Right cardiac atrium (tissue), 5 donors: ENCODE results near the gene C1orf159. TPM values are rescaled to one million over a fixed set of nuclear protein-coding genes. Genes with fewer than 3 reads are reported as not detected.

Source experiments
- ATAC-seq, 2 donors: fragments of 200-7000 bp; cut with Tn5 transposase; one replicate each; pipeline versions ENCODE4 v1.8.0 to v1.9.1; 2020; ENCODE audit warnings: moderate library complexity in 2 of 2, mild to moderate bottlenecking in 1 of 2
- DNase-seq, 3 donors: peaks; one replicate each; pipeline ENCODE4 v3.0.0-alpha.2; 2020
- H3K27ac ChIP-seq: one replicate; pipeline ENCODE4 v1.5.1; 2013; ENCODE audit warnings: mild to moderate bottlenecking, low read length, control low read depth, moderate library complexity
- H3K27me3 ChIP-seq: one replicate; pipeline ENCODE4 v1.6.1; 2013; ENCODE audit not compliant: control insufficient read depth, insufficient read depth
- H3K4me1 ChIP-seq: one replicate; pipeline ENCODE4 v1.6.1; 2013; ENCODE audit warnings: low read length; ENCODE audit not compliant: control insufficient read depth, insufficient read depth
- H3K4me3 ChIP-seq: one replicate; pipeline ENCODE4 v1.5.1; 2013; ENCODE audit warnings: low read length, control low read depth
- H3K9me3 ChIP-seq: one replicate; pipeline ENCODE4 v1.6.1; 2013; ENCODE audit warnings: low read length; ENCODE audit not compliant: control insufficient read depth
- WGBS: extraction: QIAGEN DNeasy Blood & Tissue Kit; methylation state at CpG from one replicate; pipeline ENCODE4 v1.1.7; 2013; 5-methylcytosine and 5-hydroxymethylcytosine counted together
- intact Hi-C, 4 donors: fragments of 100-400 bp; cut with DNase I; formaldehyde crosslinking; loops; one replicate each; pipeline versions ENCODE4 v1.11.0 to v1.14.0; 2022 to 2023
- polyA plus RNA-seq: library from polyadenylated mRNA; stranded (reverse); fragments of 200-250 nt; gene quantifications from one replicate; pipeline ENCODE4 v1.2.3, GENCODE V29; 2013
- total RNA-seq, 4 donors: library from RNA; stranded (reverse); fragmentation: NEBNext Ultra II Directional; extraction: Animal tissue kit (Norgen Biotek cat#: 25700); gene quantifications; one replicate each; pipeline ENCODE4 v1.2.1, GENCODE V29; 2021
- donor health status: healthy with polysubstance abuse.
- donor health status: DM: no; HTN: yes; CAD: no.
- donor health status: DM: no; HTN: no; CAD: no.
- donor health status: DM: no; HTN: yes; CAD: no; lungs with severe emphysema.
- donor health status: DM: yes; HTN: yes; CAD: no.

C1orf159 gene
- total and polyA plus RNA-seq, 5 donors = 4.9 to 6.8 (median 5.5) TPM

DNA sequence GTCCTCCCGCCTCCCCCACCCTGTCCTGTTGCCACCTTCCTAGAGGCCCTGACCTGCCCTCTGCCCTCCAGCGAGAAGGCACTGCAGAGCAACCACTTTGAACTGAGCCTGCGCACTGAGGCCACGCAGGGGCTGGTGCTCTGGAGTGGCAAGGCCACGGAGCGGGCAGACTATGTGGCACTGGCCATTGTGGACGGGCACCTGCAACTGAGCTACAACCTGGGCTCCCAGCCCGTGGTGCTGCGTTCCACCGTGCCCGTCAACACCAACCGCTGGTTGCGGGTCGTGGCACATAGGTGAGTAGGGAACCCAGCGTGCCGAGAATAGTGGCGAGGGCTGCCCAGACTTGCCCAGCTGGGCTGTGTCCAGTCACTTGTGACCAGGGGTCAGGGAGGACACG lies 62.2 kb downstream of the C1orf159 start:
- intact Hi-C loops = no loop called here
- DNase-seq (peak in 1 of 3 donors; percentile 39), ATAC-seq (no peak)
- 96% methylated on average over 18 of the region's 18 CpGs for WGBS
- Histone ChIP-seq H3K4me3 (no peak overlapping the region), H3K4me1 (no peaks in the 10 kb centered on the region), H3K9me3 (no peaks in the 10 kb centered on the region), H3K27ac (no peak overlapping the region), H3K27me3 (no peaks in the 10 kb centered on the region)

DNA sequence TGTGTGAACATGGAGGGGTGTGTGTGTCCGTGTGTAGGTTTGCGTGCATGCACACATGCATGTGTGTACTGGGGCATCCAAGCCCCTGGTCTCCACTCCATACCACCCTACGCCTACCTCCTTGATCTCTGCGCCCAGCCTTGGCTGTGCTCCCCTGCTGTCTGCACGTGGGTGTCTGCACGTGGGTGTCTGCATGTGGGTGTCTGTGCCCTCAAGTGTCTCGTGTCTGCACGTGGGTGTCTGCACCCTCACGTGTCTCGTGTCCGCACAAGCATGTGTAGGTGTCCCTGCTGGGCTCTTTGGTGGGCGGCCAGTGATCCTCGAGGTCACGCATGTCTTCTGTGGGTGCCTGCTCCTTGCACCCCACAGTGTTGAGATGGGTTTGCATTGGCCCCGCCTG lies 62.9 kb downstream of the C1orf159 start:
- no peaks in the 10 kb centered on the region for H3K4me1 ChIP-seq
- ATAC-seq = no peak
- no peak overlapping the region for H3K27ac ChIP-seq
- no peaks in the 10 kb centered on the region for H3K9me3 ChIP-seq
- peak in 1 of 3 donors; percentile 16 for DNase-seq
- no peak overlapping the region for H3K4me3 ChIP-seq
- WGBS = 92% methylated on average over 15 of the region's 15 CpGs
- H3K27me3 ChIP-seq = no peaks in the 10 kb centered on the region
- intact Hi-C loops = no loop called here

DNA sequence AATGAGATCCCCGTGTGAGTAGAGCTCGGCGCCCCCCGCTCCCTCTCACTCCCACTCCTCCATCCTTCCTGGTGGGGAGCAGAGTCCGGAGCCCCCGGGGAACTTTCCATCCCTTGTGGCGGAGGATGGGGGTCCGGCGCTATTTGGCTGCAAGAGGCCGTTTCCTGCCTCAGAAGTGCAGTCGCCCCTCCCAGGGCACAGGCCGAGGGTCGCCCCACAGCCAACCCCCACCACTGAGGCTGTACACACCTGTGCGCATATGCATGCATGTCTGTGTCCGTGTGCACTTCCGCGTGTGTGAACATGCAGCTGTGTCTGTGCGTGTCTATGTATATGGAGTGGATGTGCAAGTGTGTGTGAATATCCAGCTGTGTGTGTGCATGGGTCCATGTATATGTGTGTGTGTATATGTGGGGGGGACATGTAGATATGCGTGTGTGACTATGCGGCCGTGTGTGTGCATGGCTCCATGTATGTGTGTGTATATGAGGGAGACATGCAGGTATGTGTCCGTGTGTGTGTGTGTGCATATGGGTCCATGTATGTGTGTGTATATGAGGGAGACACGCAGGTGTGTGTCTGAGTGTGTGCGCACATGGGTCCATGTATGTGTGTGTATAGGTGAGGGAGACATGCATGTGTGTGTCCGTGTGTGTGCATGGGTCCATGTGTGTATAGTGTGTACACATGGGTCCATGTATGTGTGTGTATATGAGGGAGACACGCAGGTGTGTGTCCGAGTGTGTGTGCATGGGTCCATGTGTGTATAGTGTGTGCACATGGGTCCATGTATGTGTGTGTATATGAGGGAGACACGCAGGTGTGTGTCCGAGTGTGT lies 63.7 kb downstream of the C1orf159 start:
- no peak for DNase-seq
- Histone ChIP-seq H3K9me3 (no peaks in the 10 kb centered on the region), H3K4me3 (no peak overlapping the region), H3K27me3 (no peaks in the 10 kb centered on the region), H3K27ac (no peak overlapping the region), H3K4me1 (no peaks in the 10 kb centered on the region)
- intact Hi-C loops = no loop called here
- WGBS = 94% methylated on average over 29 of the region's 29 CpGs
- no peak for ATAC-seq

DNA sequence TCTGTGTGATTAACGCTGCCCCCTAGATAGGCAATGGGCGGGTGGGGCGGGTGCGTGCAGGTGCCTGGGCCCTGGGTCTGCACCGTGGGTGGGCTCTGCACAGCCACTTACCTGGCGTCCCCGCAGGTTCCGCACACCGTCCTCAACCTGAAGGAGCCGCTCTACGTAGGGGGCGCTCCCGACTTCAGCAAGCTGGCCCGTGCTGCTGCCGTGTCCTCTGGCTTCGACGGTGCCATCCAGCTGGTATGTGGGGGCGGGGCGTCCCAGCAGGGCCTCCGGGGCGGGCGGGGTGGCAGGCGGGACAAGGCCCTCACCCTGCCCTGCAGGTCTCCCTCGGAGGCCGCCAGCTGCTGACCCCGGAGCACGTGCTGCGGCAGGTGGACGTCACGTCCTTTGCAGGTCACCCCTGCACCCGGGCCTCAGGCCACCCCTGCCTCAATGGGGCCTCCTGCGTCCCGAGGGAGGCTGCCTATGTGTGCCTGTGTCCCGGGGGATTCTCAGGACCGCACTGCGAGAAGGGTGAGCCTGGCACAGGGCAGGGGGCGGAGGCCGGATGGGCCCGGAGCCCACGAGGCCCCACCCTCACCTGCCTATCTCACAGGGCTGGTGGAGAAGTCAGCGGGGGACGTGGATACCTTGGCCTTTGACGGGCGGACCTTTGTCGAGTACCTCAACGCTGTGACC lies 64.6 kb downstream of the C1orf159 start:
- H3K27me3 ChIP-seq = no peaks in the 10 kb centered on the region
- no peak for ATAC-seq
- no peaks in the 10 kb centered on the region for H3K4me1 ChIP-seq
- intact Hi-C loops = no loop called here
- WGBS = 90% methylated on average over 46 of the region's 46 CpGs
- H3K27ac ChIP-seq = no peak overlapping the region
- H3K4me3 ChIP-seq = no peak overlapping the region
- no peak for DNase-seq
- no peaks in the 10 kb centered on the region for H3K9me3 ChIP-seq

DNA sequence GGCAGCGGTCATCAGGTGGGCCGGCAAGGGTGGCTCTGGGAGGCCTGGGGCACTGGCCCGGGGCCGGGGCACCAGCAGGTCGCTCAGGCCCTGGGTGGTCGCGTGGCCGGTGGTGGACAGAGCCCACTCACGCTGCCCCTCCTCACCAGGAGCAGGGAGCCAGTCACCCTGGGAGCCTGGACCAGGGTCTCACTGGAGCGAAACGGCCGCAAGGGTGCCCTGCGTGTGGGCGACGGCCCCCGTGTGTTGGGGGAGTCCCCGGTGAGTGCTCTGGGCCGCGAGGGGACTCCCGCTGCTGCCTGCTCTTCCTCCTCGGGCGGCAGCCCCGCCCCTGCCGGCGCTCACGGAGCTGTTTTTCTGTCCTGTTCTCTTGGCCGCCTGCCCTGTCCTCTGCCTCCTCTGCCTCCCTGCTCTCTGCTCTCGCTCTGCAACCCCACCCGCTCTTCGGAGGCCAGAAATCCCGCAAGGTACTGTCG lies 65.3 kb downstream of the C1orf159 start:
- 65% methylated on average over 32 of the region's 32 CpGs for WGBS
- peak; percentile 10 to 12 for ATAC-seq

DNA sequence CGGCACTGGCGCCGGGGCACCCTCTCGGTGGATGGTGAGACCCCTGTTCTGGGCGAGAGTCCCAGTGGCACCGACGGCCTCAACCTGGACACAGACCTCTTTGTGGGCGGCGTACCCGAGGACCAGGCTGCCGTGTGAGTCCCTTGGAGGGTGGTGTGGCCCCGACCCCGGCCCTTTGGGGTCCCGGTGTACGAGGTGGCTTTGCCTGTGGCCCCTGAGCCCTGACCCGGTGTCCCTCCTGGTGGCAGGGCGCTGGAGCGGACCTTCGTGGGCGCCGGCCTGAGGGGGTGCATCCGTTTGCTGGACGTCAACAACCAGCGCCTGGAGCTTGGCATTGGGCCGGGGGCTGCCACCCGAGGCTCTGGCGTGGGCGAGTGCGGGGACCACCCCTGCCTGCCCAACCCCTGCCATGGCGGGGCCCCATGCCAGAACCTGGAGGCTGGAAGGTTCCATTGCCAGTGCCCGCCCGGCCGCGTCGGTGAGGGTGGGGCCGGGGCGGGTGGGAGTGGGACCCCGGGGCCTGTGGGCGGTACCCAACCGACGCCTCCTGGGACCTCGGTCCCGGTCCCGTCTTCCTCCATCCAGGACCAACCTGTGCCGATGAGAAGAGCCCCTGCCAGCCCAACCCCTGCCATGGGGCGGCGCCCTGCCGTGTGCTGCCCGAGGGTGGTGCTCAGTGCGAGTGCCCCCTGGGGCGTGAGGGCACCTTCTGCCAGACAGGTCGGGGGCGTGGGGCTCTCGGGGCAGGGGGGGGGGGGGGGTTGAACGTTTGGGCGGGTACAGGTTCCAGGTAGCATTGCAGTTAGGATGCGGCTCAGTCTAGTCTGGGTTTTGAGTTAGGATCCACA lies 66.3 kb downstream of the C1orf159 start:
- no peaks in the 10 kb centered on the region for H3K9me3 ChIP-seq
- H3K4me3 ChIP-seq = no peak overlapping the region
- DNase-seq (no peak), ATAC-seq (no peak)
- no peaks in the 10 kb centered on the region for H3K27me3 ChIP-seq
- no peaks in the 10 kb centered on the region for H3K4me1 ChIP-seq
- H3K27ac ChIP-seq = no peak overlapping the region
- intact Hi-C loops = no loop called here
- WGBS = 94% methylated on average over 57 of the region's 57 CpGs

More for the DNA sequence above, 65.3 kb downstream of the C1orf159 start:
- H3K4me3 ChIP-seq = no peak overlapping the region
- DNase-seq = peak in 2 of 3 donors; percentile 56 to 81
- intact Hi-C loops = no loop called here
- H3K4me1 ChIP-seq = no peaks in the 10 kb centered on the region
- H3K9me3 ChIP-seq = no peaks in the 10 kb centered on the region
- no peak overlapping the region for H3K27ac ChIP-seq
- no peaks in the 10 kb centered on the region for H3K27me3 ChIP-seq

DNA sequence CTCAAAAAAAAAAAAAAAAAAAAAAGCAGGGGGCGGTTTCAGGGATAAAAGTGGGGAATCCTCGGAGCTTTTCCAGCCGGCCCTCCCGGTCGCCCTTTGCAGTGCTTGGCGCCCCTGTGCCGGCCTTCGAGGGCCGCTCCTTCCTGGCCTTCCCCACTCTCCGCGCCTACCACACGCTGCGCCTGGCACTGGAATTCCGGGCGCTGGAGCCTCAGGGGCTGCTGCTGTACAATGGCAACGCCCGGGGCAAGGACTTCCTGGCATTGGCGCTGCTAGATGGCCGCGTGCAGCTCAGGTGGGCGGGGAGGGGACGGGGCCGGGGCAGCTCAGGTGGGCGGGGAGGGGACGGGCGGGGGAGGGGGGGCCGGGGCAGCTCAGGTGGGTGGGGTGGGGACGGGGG lies 67.1 kb downstream of the C1orf159 start:
- Histone ChIP-seq H3K9me3 (no peaks in the 10 kb centered on the region), H3K27me3 (no peaks in the 10 kb centered on the region), H3K4me3 (no peak overlapping the region), H3K4me1 (no peaks in the 10 kb centered on the region), H3K27ac (no peak overlapping the region)
- intact Hi-C loops = no loop called here
- no peak for DNase-seq
- WGBS = 90% methylated on average over 27 of the region's 28 CpGs
- ATAC-seq = no peak

DNA sequence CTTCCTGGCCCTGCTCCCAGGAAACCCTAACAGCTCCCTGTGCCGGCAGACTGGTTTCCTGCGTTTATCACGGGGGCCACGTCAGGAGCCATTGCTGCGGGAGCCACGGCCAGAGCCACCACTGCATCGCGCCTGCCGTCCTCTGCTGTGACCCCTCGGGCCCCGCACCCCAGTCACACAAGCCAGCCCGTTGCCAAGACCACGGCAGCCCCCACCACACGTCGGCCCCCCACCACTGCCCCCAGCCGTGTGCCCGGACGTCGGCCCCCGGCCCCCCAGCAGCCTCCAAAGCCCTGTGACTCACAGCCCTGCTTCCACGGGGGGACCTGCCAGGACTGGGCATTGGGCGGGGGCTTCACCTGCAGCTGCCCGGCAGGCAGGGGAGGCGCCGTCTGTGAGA lies 67.9 kb downstream of the C1orf159 start:
- no peak for DNase-seq
- intact Hi-C loops = no loop called here
- H3K27ac ChIP-seq = no peak overlapping the region
- 91% methylated on average over 25 of the region's 25 CpGs for WGBS
- H3K27me3 ChIP-seq = no peaks in the 10 kb centered on the region
- ATAC-seq = no peak
- no peaks in the 10 kb centered on the region for H3K4me1 ChIP-seq
- no peak overlapping the region for H3K4me3 ChIP-seq
- no peaks in the 10 kb centered on the region for H3K9me3 ChIP-seq

DNA sequence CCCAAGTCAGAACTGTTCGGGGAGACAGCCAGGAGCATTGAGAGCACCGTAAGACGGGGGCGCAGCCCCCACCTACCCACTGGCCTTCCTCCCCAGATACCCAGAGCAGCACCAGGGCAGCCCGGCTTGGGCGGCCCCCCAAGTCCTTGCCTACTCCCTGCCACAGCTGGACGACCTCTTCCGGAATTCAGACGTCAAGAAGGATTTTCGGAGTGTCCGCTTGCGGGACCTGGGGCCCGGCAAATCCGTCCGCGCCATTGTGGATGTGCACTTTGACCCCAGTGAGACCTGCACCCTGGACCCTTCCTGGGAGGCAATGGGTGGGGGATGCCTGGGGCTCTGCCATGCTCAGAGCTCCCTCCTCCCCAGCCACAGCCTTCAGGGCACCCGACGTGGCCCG lies 68.5 kb downstream of the C1orf159 start:
- DNase-seq = no peak
- Histone ChIP-seq H3K9me3 (no peaks in the 10 kb centered on the region), H3K4me1 (no peaks in the 10 kb centered on the region), H3K27me3 (no peaks in the 10 kb centered on the region), H3K27ac (no peak overlapping the region), H3K4me3 (no peak overlapping the region)
- 96% methylated on average over 19 of the region's 19 CpGs for WGBS
- ATAC-seq = no peak
- intact Hi-C loops = no loop called here

DNA sequence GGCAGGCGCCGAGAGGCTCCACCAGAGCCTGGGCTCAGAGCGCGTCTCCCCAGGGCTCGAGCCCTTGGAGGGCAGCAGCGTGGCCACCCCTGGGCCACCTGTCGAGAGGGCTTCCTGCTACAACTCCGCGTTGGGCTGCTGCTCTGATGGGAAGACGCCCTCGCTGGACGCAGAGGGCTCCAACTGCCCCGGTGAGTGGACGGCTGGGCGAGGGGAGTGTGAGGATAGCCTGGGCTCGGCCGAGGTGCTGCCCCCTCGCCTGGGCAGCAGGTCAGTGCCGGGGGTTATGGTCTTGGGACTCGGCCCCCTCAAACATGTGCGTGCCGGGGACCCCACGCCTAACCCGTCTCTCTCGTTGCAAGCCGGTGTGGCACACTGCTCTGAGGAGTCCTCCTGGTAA lies 69.1 kb downstream of the C1orf159 start:
- 94% methylated on average over 26 of the region's 26 CpGs for WGBS
- intact Hi-C loops = no loop called here
- DNase-seq (no peak), ATAC-seq (no peak)
- Histone ChIP-seq H3K4me3 (no peak overlapping the region), H3K9me3 (no peaks in the 10 kb centered on the region), H3K27ac (no peak overlapping the region), H3K4me1 (no peaks in the 10 kb centered on the region), H3K27me3 (no peaks in the 10 kb centered on the region)

DNA sequence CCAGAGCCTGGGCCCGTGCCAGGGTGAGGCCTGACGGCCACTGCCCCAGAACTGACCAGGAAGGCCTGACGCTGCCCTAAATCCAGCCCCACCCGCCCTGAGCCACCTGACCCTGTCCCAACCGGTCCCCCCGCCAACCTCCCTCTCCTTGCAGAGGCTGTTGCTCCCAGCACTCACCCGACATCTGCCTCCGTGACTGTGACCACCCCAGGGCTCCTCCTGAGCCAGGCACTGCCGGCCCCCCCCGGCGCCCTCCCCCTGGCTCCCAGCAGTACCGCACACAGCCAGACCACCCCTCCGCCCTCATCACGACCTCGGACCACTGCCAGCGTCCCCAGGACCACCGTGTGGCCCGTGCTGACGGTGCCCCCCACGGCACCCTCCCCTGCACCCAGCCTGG lies 69.6 kb downstream of the C1orf159 start:
- H3K4me1 ChIP-seq = no peaks in the 10 kb centered on the region
- no peak overlapping the region for H3K27ac ChIP-seq
- DNase-seq (no peak), ATAC-seq (no peak)
- no peak overlapping the region for H3K4me3 ChIP-seq
- H3K9me3 ChIP-seq = no peaks in the 10 kb centered on the region
- H3K27me3 ChIP-seq = no peaks in the 10 kb centered on the region
- intact Hi-C loops = no loop called here
- 93% methylated on average over 20 of the region's 20 CpGs for WGBS
